HepG2 (cell line): ENCODE measurements around the gene ZNF747. TPM values are rescaled to one million over a fixed set of nuclear protein-coding genes. Genes with fewer than 3 reads are reported as not detected.

ENCODE experiments used
- BCL3 ChIP-seq: sonication (generic); formaldehyde crosslinking; IDR thresholded peaks from 2 replicates; pipeline ENCODE4 v1.5.1; 2020; ENCODE audit warnings: mild to moderate bottlenecking, missing genetic modification reagents, moderate library complexity
- BRCA1 ChIP-seq: sonication (generic); formaldehyde crosslinking; IDR thresholded peaks from 2 replicates; pipeline ENCODE4 v1.4.0; 2020; ENCODE audit warnings: missing genetic modification reagents
- CBX1 ChIP-seq: IDR thresholded peaks from one replicate; pipeline ENCODE4 v1.6.1; 2016; ENCODE audit warnings: antibody characterized with exemption, low read depth
- CHCHD3 ChIP-seq: sonication (generic); formaldehyde crosslinking; IDR thresholded peaks from 2 replicates; pipeline ENCODE4 v1.8.0; 2022; ENCODE audit warnings: mild to moderate bottlenecking, missing genetic modification reagents, moderate library complexity
- E2F2 ChIP-seq: sonication (generic); formaldehyde crosslinking; IDR thresholded peaks from 2 replicates; pipeline ENCODE4 v1.4.0; 2020; ENCODE audit warnings: missing genetic modification reagents, borderline replicate concordance
- E2F5 ChIP-seq: sonication (generic); formaldehyde crosslinking; conservative IDR thresholded peaks from 2 replicates; pipeline ENCODE4 v1.4.0; 2020; ENCODE audit warnings: missing genetic modification reagents
- HDAC2 ChIP-seq: sonication (generic); formaldehyde crosslinking; IDR thresholded peaks from 2 replicates; pipeline ENCODE4 v1.4.0; 2020; ENCODE audit warnings: missing genetic modification reagents
- KDM1A ChIP-seq: IDR thresholded peaks from 2 replicates; pipeline ENCODE4 v1.6.1; 2016; ENCODE audit warnings: missing compliant biosample characterization
- MEF2D ChIP-seq: sonication (generic); formaldehyde crosslinking; IDR thresholded peaks from 2 replicates; pipeline ENCODE4 v1.5.1; 2020; ENCODE audit warnings: mild to moderate bottlenecking, missing genetic modification reagents
- PHF20 ChIP-seq: sonication (generic); formaldehyde crosslinking; IDR thresholded peaks from 2 replicates; pipeline ENCODE4 v1.5.0; 2020; ENCODE audit warnings: mild to moderate bottlenecking, missing genetic modification reagents
- PITX1 ChIP-seq: sonication (generic); formaldehyde crosslinking; IDR thresholded peaks from 2 replicates; pipeline ENCODE4 v1.5.1; 2020; ENCODE audit warnings: mild to moderate bottlenecking, missing genetic modification reagents
- SRSF1 ChIP-seq: fragments of 200-400 bp; formaldehyde crosslinking; optimal IDR thresholded peaks from 2 replicates; pipeline ENCODE3; 2017; ENCODE audit warnings: mild to moderate bottlenecking, low read depth, low read length, moderate library complexity
- ZBTB33 ChIP-seq: sonication (generic); formaldehyde crosslinking; IDR thresholded peaks from 2 replicates; pipeline ENCODE4 v1.4.0; 2020; ENCODE audit warnings: missing genetic modification reagents
- ZBTB44 ChIP-seq: sonication (generic); formaldehyde crosslinking; IDR thresholded peaks from 2 replicates; pipeline ENCODE4 v1.4.0; 2020; ENCODE audit warnings: missing genetic modification reagents
- ZNF451 ChIP-seq: sonication (generic); formaldehyde crosslinking; IDR thresholded peaks from 2 replicates; pipeline ENCODE4 v1.5.0; 2020; ENCODE audit warnings: mild to moderate bottlenecking, missing genetic modification reagents
- ZNF550 ChIP-seq: sonication (generic); formaldehyde crosslinking; IDR thresholded peaks from 2 replicates; pipeline ENCODE4 v1.4.0; 2020; ENCODE audit warnings: mild to moderate bottlenecking, missing genetic modification reagents, borderline replicate concordance
- ZNF709 ChIP-seq: sonication (generic); formaldehyde crosslinking; IDR thresholded peaks from 2 replicates; pipeline ENCODE4 v1.5.0; 2020; ENCODE audit warnings: mild to moderate bottlenecking, missing genetic modification reagents
- ZNF747 ChIP-seq: sonication (generic); formaldehyde crosslinking; IDR thresholded peaks from 2 replicates; pipeline ENCODE4 v1.8.1; 2023; ENCODE audit warnings: missing genetic modification reagents, mild to moderate bottlenecking, borderline replicate concordance
- ZNF781 ChIP-seq: sonication (generic); formaldehyde crosslinking; IDR thresholded peaks from 2 replicates; pipeline ENCODE4 v1.5.1; 2020; ENCODE audit warnings: borderline replicate concordance, mild to moderate bottlenecking, missing genetic modification reagents; ENCODE audit errors: not compliant biosample characterization
- polyA plus RNA-seq, 8 experiments: library from polyadenylated mRNA; depleted of rRNA in 3 of 8; stranded (reverse) in 7 of 8; unstranded in 1 of 8; fragments of >200 nt; fragmentation: Illumina TruSeq in 4 of 8; extraction: Trizol in 4 of 8; gene quantifications; 2 replicates each; pipeline versions ENCODE4 v1.2.1 to v1.2.3, GENCODE V29; 2011 to 2016; ENCODE audit warnings: low read depth in 4 of 8, missing spikeins in 1 of 8, mixed read lengths in 1 of 8; ENCODE audit not compliant: insufficient read depth in 1 of 8
- total RNA-seq, 5 experiments: library from RNA; depleted of rRNA; stranded (reverse); fragments of >200 nt; fragmentation: Illumina TruSeq; extraction: Trizol; gene quantifications; 2 replicates each; pipeline ENCODE4 v1.2.3, GENCODE V29; 2016; ENCODE audit warnings: low read depth in 1 of 5

ZNF747 gene
- total and polyA plus RNA-seq, 2 of the 13 experiments (the other 11 are each of a cell fraction or from before 2014, with no cell fraction given), result 7.2 to 10.2 TPM

- peak; percentile 66; the same call in 1 of the 2 replicates for TF ChIP-seq ZNF709 (CRISPR knock-in tag)
- TF ChIP-seq KDM1A, result no peak
- peak; percentile 97 for TF ChIP-seq E2F5 (CRISPR knock-in tag)
- no peak for TF ChIP-seq CBX1
- no peak for TF ChIP-seq ZBTB44 (CRISPR knock-in tag)
- TF ChIP-seq BCL3 (CRISPR knock-in tag), result peak; percentile 69
- TF ChIP-seq CHCHD3 (CRISPR knock-in tag), result no peak; the same call in 1 of the 2 replicates
- peak; percentile 35; the same call in 1 of the 2 replicates for TF ChIP-seq ZNF550 (CRISPR knock-in tag)
- TF ChIP-seq ZNF781 (CRISPR knock-in tag), result no peak
- TF ChIP-seq PHF20 (CRISPR knock-in tag), result peak; percentile 71
- no peak for TF ChIP-seq E2F2 (CRISPR knock-in tag)
- TF ChIP-seq ZNF747 (CRISPR knock-in tag), result peak; percentile 91
- no peak for TF ChIP-seq BRCA1 (CRISPR knock-in tag)
- TF ChIP-seq HDAC2, result peak; percentile 84
- TF ChIP-seq ZBTB33 (CRISPR knock-in tag), result no peak
- TF ChIP-seq SRSF1, result peak; percentile 20
- peak; percentile 13; the same call in 1 of the 2 replicates for TF ChIP-seq ZNF451
- peak; percentile 39; the same call in 1 of the 2 replicates for TF ChIP-seq PITX1 (CRISPR knock-in tag)
- peak; percentile 73 for TF ChIP-seq MEF2D (CRISPR knock-in tag)
These were observed 37.0 kb upstream of the ZNF747 start, which contains the start of gene ZNF688 (continued) for GRCh38 chr16:30571445-30572322.
